Suppressor macrophage treated with lipopolysaccharide for 4 hours (primary cell): Measurements from ENCODE around the gene GPR55.
A peak's percentile ranks its signal among the peaks of the same experiment; 100 is the strongest.

ENCODE experiments used
- DNase-seq: peaks from one replicate; pipeline ENCODE4 v3.0.0-alpha.2; 2020

The GPR55 gene

GRCh38 chr2:230898713-230899091, 26.3 kb downstream of the GPR55 start:
- no peak for DNase-seq

GRCh38 chr2:230898016-230898712, 26.9 kb downstream of the GPR55 start:
- no peak for DNase-seq

GRCh38 chr2:230896346-230897115, 28.5 kb downstream of the GPR55 start:
- no peak for DNase-seq

- DNase-seq, result no peak
Measured at GRCh38 chr2:230895536-230896345, 29.3 kb downstream of the GPR55 start.

GRCh38 chr2:230893841-230894781, 30.9 kb downstream of the GPR55 start:
- peak; percentile 65 for DNase-seq

- peak; percentile 46 for DNase-seq
Measured at GRCh38 chr2:230893338-230893737, 31.7 kb downstream of the GPR55 start.

- no peak for DNase-seq
Measured at GRCh38 chr2:230891509-230891908, 33.5 kb downstream of the GPR55 start.

- DNase-seq, result no peak
Measured at GRCh38 chr2:230891064-230891463, 34.0 kb downstream of the GPR55 start.

- DNase-seq, result no peak
Measured at GRCh38 chr2:230890646-230891045, 34.4 kb downstream of the GPR55 start.

GRCh38 chr2:230889911-230890601, 35.0 kb downstream of the GPR55 start:
- DNase-seq, result no peak

GRCh38 chr2:230888824-230889400, 36.1 kb downstream of the GPR55 start:
- DNase-seq, result no peak

- no peak for DNase-seq
Measured at GRCh38 chr2:230887342-230887741, 37.7 kb downstream of the GPR55 start.

GRCh38 chr2:230886671-230887071, 38.4 kb downstream of the GPR55 start:
- DNase-seq, result no peak

GRCh38 chr2:230886206-230886605, 38.8 kb downstream of the GPR55 start:
- no peak for DNase-seq

GRCh38 chr2:230885463-230886130, 39.4 kb downstream of the GPR55 start:
- peak; percentile 60 for DNase-seq

GRCh38 chr2:230881840-230882239, 43.2 kb downstream of the GPR55 start:
- no peak for DNase-seq

- no peak for DNase-seq
Measured at GRCh38 chr2:230879891-230880290, 45.2 kb downstream of the GPR55 start.

GRCh38 chr2:230879271-230879882, 45.7 kb downstream of the GPR55 start:
- DNase-seq, result no peak

GRCh38 chr2:230878599-230879188, 46.3 kb downstream of the GPR55 start:
- no peak for DNase-seq
